ENCODE results near the gene SEL1L3.

DNA sequence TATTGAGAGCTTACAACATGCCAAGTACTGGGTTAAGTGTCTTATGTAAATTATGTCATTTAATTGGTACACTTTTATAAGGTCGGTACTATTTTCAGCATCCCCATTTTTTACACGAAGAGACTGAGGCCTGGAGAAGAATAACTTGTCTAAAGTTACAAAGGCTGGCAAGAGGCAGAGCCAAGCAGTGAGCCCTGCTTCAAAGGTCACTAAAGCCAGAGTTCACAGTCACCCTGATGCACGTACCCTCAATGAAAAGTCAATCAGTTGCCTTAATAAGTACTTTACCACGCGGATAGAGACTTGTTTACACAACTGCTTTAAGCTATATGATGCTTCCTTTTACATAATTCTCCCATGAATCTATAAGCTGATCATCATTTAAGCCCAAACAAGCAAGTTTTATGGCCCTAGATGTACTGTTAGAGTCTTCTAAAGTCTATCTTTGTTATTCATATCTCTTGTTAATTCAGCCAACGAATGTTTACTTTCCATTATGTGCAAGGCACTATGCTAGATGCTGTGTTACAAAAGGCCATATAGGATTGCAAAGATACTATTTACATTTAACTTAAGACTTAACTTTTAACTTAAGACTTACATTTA, 57.4 kb downstream of the SEL1L3 start:
- TF ChIP-seq, protein P1, sequence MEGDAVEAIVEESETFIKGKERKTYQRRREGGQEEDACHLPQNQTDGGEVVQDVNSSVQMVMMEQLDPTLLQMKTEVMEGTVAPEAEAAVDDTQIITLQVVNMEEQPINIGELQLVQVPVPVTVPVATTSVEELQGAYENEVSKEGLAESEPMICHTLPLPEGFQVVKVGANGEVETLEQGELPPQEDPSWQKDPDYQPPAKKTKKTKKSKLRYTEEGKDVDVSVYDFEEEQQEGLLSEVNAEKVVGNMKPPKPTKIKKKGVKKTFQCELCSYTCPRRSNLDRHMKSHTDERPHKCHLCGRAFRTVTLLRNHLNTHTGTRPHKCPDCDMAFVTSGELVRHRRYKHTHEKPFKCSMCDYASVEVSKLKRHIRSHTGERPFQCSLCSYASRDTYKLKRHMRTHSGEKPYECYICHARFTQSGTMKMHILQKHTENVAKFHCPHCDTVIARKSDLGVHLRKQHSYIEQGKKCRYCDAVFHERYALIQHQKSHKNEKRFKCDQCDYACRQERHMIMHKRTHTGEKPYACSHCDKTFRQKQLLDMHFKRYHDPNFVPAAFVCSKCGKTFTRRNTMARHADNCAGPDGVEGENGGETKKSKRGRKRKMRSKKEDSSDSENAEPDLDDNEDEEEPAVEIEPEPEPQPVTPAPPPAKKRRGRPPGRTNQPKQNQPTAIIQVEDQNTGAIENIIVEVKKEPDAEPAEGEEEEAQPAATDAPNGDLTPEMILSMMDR (IDR thresholded peaks at IDR 0.05; ENCODE audit: low read depth, low read length) = no peak
- no peak for TF ChIP-seq EZH2phosphoT487 (IDR thresholded peaks at IDR 0.05; ENCODE audit: low read depth)
